GM12891 (cell line): ENCODE data around the gene ALOX12B.

Experiments
- POLR2A ChIP-seq: IDR thresholded peaks from 2 replicates; pipeline ENCODE4 v1.6.1; 2011; ENCODE audit warnings: low read depth, low read length, control low read depth
- POLR2AphosphoS5 ChIP-seq: IDR thresholded peaks from 2 replicates; pipeline ENCODE4 v1.6.1; 2011; ENCODE audit warnings: low read depth, low read length, control low read depth
- TAF1 ChIP-seq: IDR thresholded peaks from 2 replicates; pipeline ENCODE4 v1.6.1; 2011; ENCODE audit warnings: low read depth, low read length, control low read depth

- TF ChIP-seq POLR2A (no peak), POLR2AphosphoS5 (no peak), TAF1 (no peak)
Observed at GRCh38 chr17:8109661-8110455, 22.3 kb upstream of the ALOX12B start.
